B cell (primary cell): ENCODE results near the gene ATRNL1.

Source experiments
- EZH2 ChIP-seq: IDR thresholded peaks from 2 replicates; pipeline ENCODE4 v1.6.1; 2012; ENCODE audit warnings: borderline replicate concordance, low read depth, mild to moderate bottlenecking, moderate library complexity, low read length; ENCODE audit not compliant: insufficient read depth, poor library complexity, severe bottlenecking
- TF ChIP-seq, protein P1 (sequence below): fragments of 200-600 bp; IDR thresholded peaks from one replicate; pipeline ENCODE4 v1.8.0; 2022; ENCODE audit warnings: antibody characterized with exemption, mild to moderate bottlenecking

DNA sequence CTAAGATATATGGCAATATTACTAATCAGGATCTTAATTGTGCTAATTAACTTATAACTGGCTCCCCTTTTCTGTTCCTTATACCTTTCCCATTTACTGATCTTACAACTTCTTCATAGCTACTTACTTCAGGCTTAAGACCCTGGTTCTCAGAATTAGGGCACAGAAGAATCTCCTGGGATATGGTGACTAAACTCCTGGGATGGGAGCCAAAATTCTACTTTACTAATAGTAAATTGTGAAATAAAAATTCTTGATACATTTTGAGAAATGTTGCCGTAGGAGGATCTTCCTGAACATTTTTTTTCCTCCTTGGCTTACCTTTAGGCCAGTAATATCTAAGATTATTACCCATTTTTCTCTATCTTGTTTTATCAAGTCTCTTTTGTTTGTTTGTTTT lies 309.5 kb downstream of the ATRNL1 start:
- TF ChIP-seq, protein P1, sequence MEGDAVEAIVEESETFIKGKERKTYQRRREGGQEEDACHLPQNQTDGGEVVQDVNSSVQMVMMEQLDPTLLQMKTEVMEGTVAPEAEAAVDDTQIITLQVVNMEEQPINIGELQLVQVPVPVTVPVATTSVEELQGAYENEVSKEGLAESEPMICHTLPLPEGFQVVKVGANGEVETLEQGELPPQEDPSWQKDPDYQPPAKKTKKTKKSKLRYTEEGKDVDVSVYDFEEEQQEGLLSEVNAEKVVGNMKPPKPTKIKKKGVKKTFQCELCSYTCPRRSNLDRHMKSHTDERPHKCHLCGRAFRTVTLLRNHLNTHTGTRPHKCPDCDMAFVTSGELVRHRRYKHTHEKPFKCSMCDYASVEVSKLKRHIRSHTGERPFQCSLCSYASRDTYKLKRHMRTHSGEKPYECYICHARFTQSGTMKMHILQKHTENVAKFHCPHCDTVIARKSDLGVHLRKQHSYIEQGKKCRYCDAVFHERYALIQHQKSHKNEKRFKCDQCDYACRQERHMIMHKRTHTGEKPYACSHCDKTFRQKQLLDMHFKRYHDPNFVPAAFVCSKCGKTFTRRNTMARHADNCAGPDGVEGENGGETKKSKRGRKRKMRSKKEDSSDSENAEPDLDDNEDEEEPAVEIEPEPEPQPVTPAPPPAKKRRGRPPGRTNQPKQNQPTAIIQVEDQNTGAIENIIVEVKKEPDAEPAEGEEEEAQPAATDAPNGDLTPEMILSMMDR = no peak
- TF ChIP-seq EZH2 = no peak
